ENCODE results near the gene AUTS2. TPM values are rescaled to one million over a fixed set of nuclear protein-coding genes. Genes with fewer than 3 reads are reported as not detected.
A peak's percentile ranks its signal among the peaks of the same experiment; 100 is the strongest.

AUTS2 gene
- total and polyA plus RNA-seq, 10 of the 15 experiments (the other 5 are each of a cell fraction or from before 2014, with no cell fraction given): 6.4 to 55.6 (median 21.6) TPM

- TF ChIP-seq CEBPZ (IDR thresholded peaks at IDR 0.05; ENCODE audit: low read depth, low read length): no peak
- peak; percentile 8; the same call in 1 of the 2 replicates for TF ChIP-seq SREBF1 (IDR thresholded peaks at IDR 0.05; ENCODE audit: low read length)
- TF ChIP-seq CUX1 (IDR thresholded peaks at IDR 0.05; ENCODE audit: insufficient replicate concordance, low read depth, low read length): peak; percentile 99
- TF ChIP-seq SMC3 (IDR thresholded peaks at IDR 0.05; ENCODE audit: borderline replicate concordance, low read length): peak; percentile 40; the same call in 1 of the 2 replicates
- peak; percentile 87 for TF ChIP-seq CREM (IDR thresholded peaks at IDR 0.05; ENCODE audit: low read depth)
- peak; percentile 90 for TF ChIP-seq IRF4 (IDR thresholded peaks at IDR 0.05; ENCODE audit: low read depth, low read length)
- TF ChIP-seq SKIL (IDR thresholded peaks at IDR 0.05; ENCODE audit: low read depth, poor library complexity, severe bottlenecking): peak; percentile 92
- peak; percentile 65; the same call in 1 of the 2 replicates for TF ChIP-seq JUND (IDR thresholded peaks at IDR 0.05; ENCODE audit: low read depth, low read length)
- no peak for TF ChIP-seq BCLAF1 (IDR thresholded peaks at IDR 0.05)
- TF ChIP-seq IKZF2 (IDR thresholded peaks at IDR 0.05): peak; percentile 94 to 95
- peak; percentile 93 for TF ChIP-seq PAX5 (IDR thresholded peaks at IDR 0.05; ENCODE audit: borderline replicate concordance, low read depth, low read length)
- TF ChIP-seq BHLHE40 (IDR thresholded peaks at IDR 0.05; ENCODE audit: borderline replicate concordance in 1 of 2, low read depth in 2 of 2, low read length in 1 of 2): peak; percentile 86 to 88
- TF ChIP-seq STAT3 (IDR thresholded peaks at IDR 0.05; ENCODE audit: low read depth, low read length): peak; percentile 79; the same call in 1 of the 2 replicates
Observed at GRCh38 chr7:69803699-69804516, 205.6 kb downstream of the AUTS2 start (continued).

Measured in GM12878 (cell line).